Fibroblast of upper back skin (primary cell): ENCODE measurements around the gene PDIA2.

Source experiments
- DNase-seq: peaks from one replicate; pipeline ENCODE4 v3.0.0-alpha.2; 2013

The PDIA2 gene

GRCh38 chr16:280991-281659, 1.8 kb upstream of the PDIA2 start:
- DNase-seq, result no peak

DNA sequence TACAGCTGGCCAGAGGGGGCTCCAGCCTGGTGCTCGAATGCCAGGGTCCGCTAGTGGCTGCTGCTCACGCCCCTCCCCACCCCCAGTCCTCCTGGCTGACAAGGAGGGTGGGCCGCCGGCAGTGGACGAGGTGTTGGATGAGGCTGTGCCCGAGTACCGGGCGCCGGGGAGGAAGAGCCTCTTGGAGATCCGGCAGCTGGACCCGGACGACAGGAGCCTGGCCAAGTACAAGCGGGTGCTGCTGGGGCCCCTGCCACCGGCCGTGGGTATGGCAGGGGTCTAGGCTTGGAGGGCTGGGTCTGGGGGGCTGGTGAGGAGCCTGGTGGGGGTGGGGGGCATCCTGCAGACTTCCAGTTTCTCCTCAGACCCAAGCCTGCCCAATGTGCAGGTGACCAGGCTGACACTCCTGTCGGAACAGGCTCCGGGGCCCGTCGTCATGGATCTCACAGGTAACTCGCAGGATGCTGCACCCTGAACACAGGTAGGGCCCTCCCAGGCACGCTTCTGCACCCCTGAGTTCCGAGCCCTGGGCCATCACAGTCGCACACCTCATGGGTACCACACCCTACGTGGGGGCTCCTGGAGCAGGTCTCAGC, 1.2 kb upstream of the PDIA2 start:
- no peak for DNase-seq

DNA sequence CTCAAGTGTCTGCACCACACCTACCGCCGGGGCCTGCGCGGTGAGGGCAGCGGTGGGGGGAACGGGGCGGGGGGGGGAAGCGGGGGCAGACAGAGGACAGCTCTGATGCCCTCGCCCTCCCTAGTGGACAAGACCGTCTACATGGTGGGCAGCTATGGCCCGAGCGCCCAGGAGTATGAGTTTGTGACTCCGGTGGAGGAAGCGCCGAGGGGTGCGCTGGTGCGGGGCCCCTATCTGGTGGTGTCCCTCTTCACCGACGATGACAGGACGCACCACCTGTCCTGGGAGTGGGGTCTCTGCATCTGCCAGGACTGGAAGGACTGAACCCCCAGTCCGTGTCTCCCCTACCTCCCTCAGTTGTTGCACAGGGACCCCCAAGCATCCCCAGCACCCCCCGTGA, 473 bp upstream of the PDIA2 start:
- DNase-seq, result no peak

- no peak for DNase-seq
These were observed 1.5 kb downstream of the PDIA2 start for GRCh38 chr16:284204-285120.

- no peak for DNase-seq
These were observed 2.4 kb downstream of the PDIA2 start for GRCh38 chr16:285146-286055.

DNA sequence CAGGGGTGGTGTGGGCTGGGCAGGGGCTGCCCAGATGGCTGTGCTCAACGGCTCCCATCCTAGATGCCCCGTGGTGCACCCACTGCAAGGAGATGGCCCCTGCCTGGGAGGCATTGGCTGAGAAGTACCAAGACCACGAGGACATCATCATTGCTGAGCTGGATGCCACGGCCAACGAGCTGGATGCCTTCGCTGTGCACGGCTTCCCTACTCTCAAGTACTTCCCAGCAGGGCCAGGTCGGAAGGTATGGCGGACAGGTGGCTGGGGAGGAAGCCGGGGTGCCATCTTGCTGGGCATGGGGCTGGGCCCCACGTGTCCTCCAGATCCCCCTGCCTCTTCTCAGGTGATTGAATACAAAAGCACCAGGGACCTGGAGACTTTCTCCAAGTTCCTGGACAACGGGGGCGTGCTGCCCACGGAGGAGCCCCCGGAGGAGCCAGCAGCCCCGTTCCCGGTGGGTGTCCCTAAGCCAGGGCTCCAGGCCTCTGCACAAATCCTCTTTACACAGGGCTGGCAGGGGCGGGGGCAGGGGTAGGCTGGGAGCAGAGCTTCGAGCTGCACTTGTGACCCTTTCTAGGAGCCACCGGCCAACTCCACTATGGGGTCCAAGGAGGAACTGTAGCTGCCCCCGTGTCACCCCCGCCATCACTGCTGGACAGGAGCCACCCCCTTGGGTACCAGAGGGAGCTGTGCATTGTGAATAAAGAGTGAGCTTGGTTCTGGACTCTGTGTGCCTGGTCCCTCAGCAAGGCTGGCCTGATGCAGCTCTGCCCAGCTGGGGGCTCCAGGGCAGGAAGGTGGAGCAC, 3.7 kb downstream of the PDIA2 start:
- no peak for DNase-seq

GRCh38 chr16:287298-287811, 4.4 kb downstream of the PDIA2 start:
- no peak for DNase-seq

GRCh38 chr16:287981-288920, 5.3 kb downstream of the PDIA2 start:
- no peak for DNase-seq

DNA sequence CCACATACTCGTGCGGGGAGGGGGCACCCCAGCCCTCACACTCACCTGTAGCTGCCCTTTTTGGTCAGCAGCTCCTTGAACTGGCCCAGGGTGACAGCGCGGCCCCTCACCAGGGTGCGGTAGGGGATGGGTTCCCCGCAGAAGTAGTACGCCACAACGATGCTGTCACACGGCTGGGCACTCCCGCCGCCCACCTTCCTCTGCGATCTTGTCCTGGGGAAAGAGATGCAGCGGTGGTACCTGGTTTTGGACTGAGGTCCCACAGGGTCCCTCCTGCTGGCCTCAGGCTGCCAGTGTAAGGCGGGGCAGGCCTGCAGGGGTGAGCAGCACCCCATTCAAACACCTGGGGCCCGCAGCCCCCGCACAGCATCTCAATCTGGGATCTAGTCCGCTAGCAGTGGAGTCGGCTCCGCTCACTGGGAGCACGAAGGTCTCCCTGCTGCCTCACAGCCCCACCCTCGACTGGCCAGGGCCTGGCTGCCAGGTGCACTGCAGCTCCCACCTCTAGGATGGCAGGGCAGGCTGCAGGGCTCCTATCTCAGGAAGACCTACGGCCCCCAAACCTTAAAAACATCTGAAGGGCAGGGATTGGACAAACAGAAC, 6.5 kb downstream of the PDIA2 start:
- no peak for DNase-seq

GRCh38 chr16:290015-290680, 7.2 kb downstream of the PDIA2 start:
- no peak for DNase-seq

GRCh38 chr16:290681-291405, 7.9 kb downstream of the PDIA2 start:
- DNase-seq, result no peak

DNA sequence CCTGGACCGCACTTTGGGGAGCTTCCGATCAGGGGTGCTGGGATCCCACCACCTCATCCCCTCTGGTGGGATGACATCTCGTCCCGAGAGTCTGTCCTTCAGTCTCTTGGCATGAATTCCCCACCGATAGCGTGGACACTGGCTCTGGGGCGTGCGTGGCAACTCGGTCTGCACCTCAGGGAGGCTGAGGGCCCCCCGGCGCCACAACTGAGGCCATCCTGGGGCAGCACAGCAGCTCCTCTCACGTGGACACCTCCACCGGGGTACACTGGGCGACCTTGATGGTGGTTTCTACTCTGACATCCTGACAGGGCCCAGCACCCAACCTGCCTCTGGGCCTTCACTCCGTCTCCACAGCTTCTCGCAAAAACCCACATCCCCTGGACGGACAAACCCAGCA, 8.6 kb downstream of the PDIA2 start:
- DNase-seq, result no peak

GRCh38 chr16:293043-293775, 10.2 kb downstream of the PDIA2 start:
- DNase-seq, result no peak

DNA sequence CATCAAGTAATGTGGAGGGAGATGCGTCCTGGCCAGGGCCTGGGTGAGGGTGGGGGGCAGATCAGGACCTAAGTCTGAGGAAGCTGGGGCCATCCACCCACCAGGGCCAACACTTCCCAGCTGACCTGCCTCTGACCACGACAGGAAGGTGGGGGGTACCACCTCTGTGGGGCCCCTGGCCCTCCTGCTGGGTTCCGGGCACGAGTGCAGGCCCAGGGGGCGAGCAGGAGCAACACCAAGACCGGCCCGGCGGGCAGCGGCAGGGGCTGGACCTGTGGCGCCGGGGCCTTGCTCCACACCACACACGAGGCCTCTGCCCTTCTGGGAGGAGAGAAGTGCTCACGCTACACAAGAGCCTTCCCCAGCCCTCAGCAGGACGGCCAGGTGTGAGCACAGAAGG, 13.3 kb downstream of the PDIA2 start:
- no peak for DNase-seq

- DNase-seq, result no peak
These were observed 14.0 kb downstream of the PDIA2 start for GRCh38 chr16:296806-297510.

- no peak for DNase-seq
These were observed 14.9 kb downstream of the PDIA2 start for GRCh38 chr16:297832-298231.

DNA sequence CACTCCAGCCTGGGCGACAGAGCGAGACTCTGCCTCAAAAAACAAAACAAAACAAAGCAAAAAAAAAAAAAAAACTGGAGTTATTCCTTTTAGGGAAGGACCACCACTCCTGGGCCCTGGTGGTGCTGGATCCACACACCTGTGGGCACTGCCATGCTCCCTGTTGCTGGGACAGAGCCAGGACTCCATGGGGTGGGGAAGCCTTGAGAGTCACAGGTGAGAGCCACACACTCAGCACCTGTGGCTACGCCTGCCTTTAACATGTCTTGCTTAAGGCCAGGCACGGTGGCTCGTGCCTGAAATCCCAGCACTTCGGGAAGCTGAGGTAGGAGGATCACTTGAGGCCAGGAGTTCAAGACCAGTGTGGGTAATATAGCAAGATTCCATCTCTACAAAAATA, 18.3 kb downstream of the PDIA2 start:
- DNase-seq, result no peak
